ENCODE results near the gene MUSTN1. TPM values are rescaled to one million over a fixed set of nuclear protein-coding genes. Genes with fewer than 3 reads are reported as not detected.

Gene MUSTN1
- polyA plus RNA-seq, 3 donors = 0.29 to 13.7 TPM; not detected in 1

- peaks cover 78 to 91% of the 10 kb centered on the region in 2 donors for H3K36me3 Mint-ChIP-seq
- H3K27me3 Mint-ChIP-seq (ENCODE audit: low read depth in 3 of 3) = peaks cover 0 to 2% (median 0%) of the 10 kb centered on the region in 3 donors
- H3K4me1 ChIP-seq (ENCODE audit: control insufficient read depth in 1 of 2, insufficient read depth in 2 of 2, low read length in 2 of 2) = peaks cover 20 to 21% of the 10 kb centered on the region in 2 donors
- H3K79me2 ChIP-seq (ENCODE audit: insufficient read depth, low read length) = no peaks in the 10 kb centered on the region
- H3K27ac ChIP-seq (ENCODE audit: low read depth in 1 of 2, low read length in 2 of 2) = no peak overlapping the region
- TF ChIP-seq, protein P1, sequence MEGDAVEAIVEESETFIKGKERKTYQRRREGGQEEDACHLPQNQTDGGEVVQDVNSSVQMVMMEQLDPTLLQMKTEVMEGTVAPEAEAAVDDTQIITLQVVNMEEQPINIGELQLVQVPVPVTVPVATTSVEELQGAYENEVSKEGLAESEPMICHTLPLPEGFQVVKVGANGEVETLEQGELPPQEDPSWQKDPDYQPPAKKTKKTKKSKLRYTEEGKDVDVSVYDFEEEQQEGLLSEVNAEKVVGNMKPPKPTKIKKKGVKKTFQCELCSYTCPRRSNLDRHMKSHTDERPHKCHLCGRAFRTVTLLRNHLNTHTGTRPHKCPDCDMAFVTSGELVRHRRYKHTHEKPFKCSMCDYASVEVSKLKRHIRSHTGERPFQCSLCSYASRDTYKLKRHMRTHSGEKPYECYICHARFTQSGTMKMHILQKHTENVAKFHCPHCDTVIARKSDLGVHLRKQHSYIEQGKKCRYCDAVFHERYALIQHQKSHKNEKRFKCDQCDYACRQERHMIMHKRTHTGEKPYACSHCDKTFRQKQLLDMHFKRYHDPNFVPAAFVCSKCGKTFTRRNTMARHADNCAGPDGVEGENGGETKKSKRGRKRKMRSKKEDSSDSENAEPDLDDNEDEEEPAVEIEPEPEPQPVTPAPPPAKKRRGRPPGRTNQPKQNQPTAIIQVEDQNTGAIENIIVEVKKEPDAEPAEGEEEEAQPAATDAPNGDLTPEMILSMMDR (IDR thresholded peaks at IDR 0.05) = no peak
- intact Hi-C loops (cut with micrococcal nuclease) = no loop called here
- H3K4me3 Mint-ChIP-seq = no peak overlapping the region
- peaks cover 0 to 2% (median 0%) of the 10 kb centered on the region in 7 donors for H3K9me3 Mint-ChIP-seq
- no peak overlapping the region for H2AFZ ChIP-seq (ENCODE audit: insufficient read depth, low read depth, low read length, poor library complexity, severe bottlenecking)
- H3K9me3 ChIP-seq (replicated peaks in 1 of 2; ENCODE audit: control insufficient read depth in 1 of 2, insufficient read depth in 1 of 2, low read length in 2 of 2) = no peaks in the 10 kb centered on the region
- H3K9ac ChIP-seq (ENCODE audit: insufficient read depth, low read length, poor library complexity, severe bottlenecking) = no peak overlapping the region
- no peak overlapping the region for H3K4me3 ChIP-seq (replicated peaks in 1 of 3; ENCODE audit: low read depth in 2 of 3, low read length in 3 of 3)
- WGBS (ENCODE audit: insufficient coverage) = 96% methylated on average over 2 of the region's 2 CpGs
- no peak overlapping the region for H3K4me2 ChIP-seq (replicated peaks; ENCODE audit: extremely low read depth, low read length, poor library complexity, severe bottlenecking)
- H3K36me3 ChIP-seq (replicated peaks in 1 of 2; ENCODE audit: control insufficient read depth in 1 of 2, insufficient read depth in 2 of 2, low read length in 2 of 2) = peaks cover 66 to 98% of the 10 kb centered on the region in 2 donors
- H3K4me1 Mint-ChIP-seq = peaks cover 17% of the 10 kb centered on the region
- H4K20me1 ChIP-seq (ENCODE audit: insufficient read depth, low read length) = no peaks in the 10 kb centered on the region
- H3K27ac Mint-ChIP-seq = no peak overlapping the region
- no peak for DNase-seq
- H3K27me3 ChIP-seq (ENCODE audit: control insufficient read depth in 2 of 2, insufficient read depth in 2 of 2, low read length in 2 of 2) = no peaks in the 10 kb centered on the region
Observed at GRCh38 chr3:52839268-52839575, 4.4 kb upstream of the MUSTN1 start.

DNA sequence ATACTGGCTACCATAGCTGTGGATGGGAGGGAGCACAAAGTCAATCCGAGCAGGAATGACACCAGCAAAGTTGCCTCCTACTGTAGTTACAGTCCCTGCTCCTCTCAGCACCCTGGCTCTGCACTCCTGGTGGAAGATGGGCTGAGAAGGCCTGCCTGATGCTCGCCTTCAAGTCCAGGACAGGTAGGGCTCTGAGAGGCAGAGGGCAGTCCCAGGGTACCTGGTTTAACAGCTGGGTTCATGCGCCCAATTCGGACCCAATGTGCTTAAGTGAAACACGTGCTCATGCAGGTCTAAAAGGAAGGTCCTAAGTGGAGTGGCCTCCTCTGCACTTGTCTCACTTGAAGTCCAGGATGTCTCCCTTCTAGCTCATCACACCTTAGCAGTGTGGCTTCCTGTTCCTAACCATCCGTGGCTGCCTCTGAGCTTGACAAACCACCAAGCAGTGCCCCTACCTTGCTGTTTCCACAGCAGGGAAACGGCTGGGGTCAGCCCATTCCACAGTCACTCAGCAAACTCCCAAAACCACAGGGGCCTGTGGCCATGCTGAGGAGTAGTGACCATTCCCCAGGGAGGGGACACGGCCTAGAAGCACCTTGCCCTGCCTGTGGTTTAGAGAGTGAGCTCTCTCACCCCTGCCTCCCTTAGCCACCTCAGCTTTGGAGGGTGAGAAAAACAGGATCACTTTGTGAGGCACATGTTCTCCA is 3.9 kb upstream of the MUSTN1 start:
- H3K27me3 ChIP-seq (ENCODE audit: control insufficient read depth in 2 of 2, insufficient read depth in 2 of 2, low read length in 2 of 2) = no peaks in the 10 kb centered on the region
- H3K27me3 Mint-ChIP-seq (ENCODE audit: low read depth in 3 of 3) = peaks cover 0 to 2% (median 0%) of the 10 kb centered on the region in 3 donors
- no peak overlapping the region for H3K4me3 ChIP-seq (replicated peaks in 1 of 3; ENCODE audit: low read depth in 2 of 3, low read length in 3 of 3)
- H3K36me3 ChIP-seq (replicated peaks in 1 of 2; ENCODE audit: control insufficient read depth in 1 of 2, insufficient read depth in 2 of 2, low read length in 2 of 2) = peaks cover 63 to 98% of the 10 kb centered on the region in 2 donors
- no peaks in the 10 kb centered on the region for H4K20me1 ChIP-seq (ENCODE audit: insufficient read depth, low read length)
- TF ChIP-seq, protein P1 (IDR thresholded peaks at IDR 0.05) = no peak
- H3K4me3 Mint-ChIP-seq = no peak overlapping the region
- H3K9me3 ChIP-seq (replicated peaks in 1 of 2; ENCODE audit: control insufficient read depth in 1 of 2, insufficient read depth in 1 of 2, low read length in 2 of 2) = no peaks in the 10 kb centered on the region
- peaks cover 15 to 16% of the 10 kb centered on the region in 2 donors for H3K4me1 ChIP-seq (ENCODE audit: control insufficient read depth in 1 of 2, insufficient read depth in 2 of 2, low read length in 2 of 2)
- no peak overlapping the region for H3K4me2 ChIP-seq (replicated peaks; ENCODE audit: extremely low read depth, low read length, poor library complexity, severe bottlenecking)
- H3K79me2 ChIP-seq (ENCODE audit: insufficient read depth, low read length) = no peaks in the 10 kb centered on the region
- H3K9me3 Mint-ChIP-seq = peaks cover 0 to 2% (median 0%) of the 10 kb centered on the region in 7 donors
- intact Hi-C loops (cut with micrococcal nuclease) = no loop called here
- 94% methylated on average over 6 of the region's 8 CpGs for WGBS (ENCODE audit: insufficient coverage)
- H3K4me1 Mint-ChIP-seq = peaks cover 13% of the 10 kb centered on the region
- H3K9ac ChIP-seq (ENCODE audit: insufficient read depth, low read length, poor library complexity, severe bottlenecking) = no peak overlapping the region
- H2AFZ ChIP-seq (ENCODE audit: insufficient read depth, low read depth, low read length, poor library complexity, severe bottlenecking) = no peak overlapping the region
- no peak overlapping the region for H3K27ac ChIP-seq (ENCODE audit: low read depth in 1 of 2, low read length in 2 of 2)
- DNase-seq = no peak
- peaks cover 75 to 88% of the 10 kb centered on the region in 2 donors for H3K36me3 Mint-ChIP-seq
- H3K27ac Mint-ChIP-seq = no peak overlapping the region

All from CD14-positive monocyte (primary cell).